Prostate gland (tissue), 2 donors: ENCODE measurements around the gene SEMA6C.

Experiments
- POLR2A ChIP-seq: fragments of 450-650 bp; IDR thresholded peaks from one replicate; pipeline ENCODE4 v1.6.1; 2016; ENCODE audit warnings: antibody characterized with exemption, mild to moderate bottlenecking
- TF ChIP-seq, protein P1 (sequence below), 4 experiments: fragments of 200-600 bp in 2 of 4; fragments of 450-650 bp in 2 of 4; sonication (generic) in 2 of 4; IDR thresholded peaks; 1 replicate in 3 of 4; 2 replicates in 1 of 4; pipeline ENCODE4 v1.5.1; 2016 to 2019; ENCODE audit warnings: antibody characterized with exemption in 4 of 4, mild to moderate bottlenecking in 2 of 4, moderate library complexity in 2 of 4

DNA sequence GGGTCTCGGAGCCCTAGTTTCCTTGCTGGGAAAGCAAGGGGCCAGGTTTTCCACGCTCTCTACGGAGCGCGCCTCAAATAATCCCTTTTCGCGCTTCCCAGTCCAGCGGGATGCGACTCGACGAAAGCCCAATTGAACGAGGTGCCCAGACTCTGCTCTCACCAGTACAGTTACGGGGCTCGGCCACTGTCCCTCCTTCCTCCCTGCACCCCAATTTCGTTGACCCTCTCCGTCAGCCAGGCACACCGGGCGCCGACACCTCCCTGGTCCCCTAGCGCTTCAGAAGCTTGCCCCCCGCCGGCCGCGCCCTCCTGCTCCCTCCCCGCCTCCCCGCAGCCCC, 389 bp downstream of the SEMA6C start:
- TF ChIP-seq POLR2A: no peak
- TF ChIP-seq, protein P1, sequence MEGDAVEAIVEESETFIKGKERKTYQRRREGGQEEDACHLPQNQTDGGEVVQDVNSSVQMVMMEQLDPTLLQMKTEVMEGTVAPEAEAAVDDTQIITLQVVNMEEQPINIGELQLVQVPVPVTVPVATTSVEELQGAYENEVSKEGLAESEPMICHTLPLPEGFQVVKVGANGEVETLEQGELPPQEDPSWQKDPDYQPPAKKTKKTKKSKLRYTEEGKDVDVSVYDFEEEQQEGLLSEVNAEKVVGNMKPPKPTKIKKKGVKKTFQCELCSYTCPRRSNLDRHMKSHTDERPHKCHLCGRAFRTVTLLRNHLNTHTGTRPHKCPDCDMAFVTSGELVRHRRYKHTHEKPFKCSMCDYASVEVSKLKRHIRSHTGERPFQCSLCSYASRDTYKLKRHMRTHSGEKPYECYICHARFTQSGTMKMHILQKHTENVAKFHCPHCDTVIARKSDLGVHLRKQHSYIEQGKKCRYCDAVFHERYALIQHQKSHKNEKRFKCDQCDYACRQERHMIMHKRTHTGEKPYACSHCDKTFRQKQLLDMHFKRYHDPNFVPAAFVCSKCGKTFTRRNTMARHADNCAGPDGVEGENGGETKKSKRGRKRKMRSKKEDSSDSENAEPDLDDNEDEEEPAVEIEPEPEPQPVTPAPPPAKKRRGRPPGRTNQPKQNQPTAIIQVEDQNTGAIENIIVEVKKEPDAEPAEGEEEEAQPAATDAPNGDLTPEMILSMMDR (IDR thresholded peaks at IDR 0.05): no peak
